Fibroblast of lung (primary cell): ENCODE results near the gene MFSD2A.

ENCODE experiments used
- CTCF ChIP-seq, 2 donors: IDR thresholded peaks in 1 of 2; conservative IDR thresholded peaks in 1 of 2; 1 replicate in 1 of 2; 2 replicates in 1 of 2; pipeline ENCODE4 v1.5.1; 2011 to 2012; ENCODE audit warnings: low read length in 2 of 2, control low read depth in 1 of 2, inconsistent platforms in 1 of 2, low read depth in 1 of 2, mild to moderate bottlenecking in 1 of 2
- EZH2 ChIP-seq: IDR thresholded peaks from 2 replicates; pipeline ENCODE4 v1.5.1; 2012; ENCODE audit warnings: low read length, control low read depth, mild to moderate bottlenecking; ENCODE audit errors: missing control alignments

- TF ChIP-seq EZH2, result no peak
- TF ChIP-seq CTCF (conservative IDR thresholded peaks at IDR 0.05 in 1 of 2, IDR thresholded peaks at IDR 0.05 in 1 of 2; ENCODE audit: low read depth in 1 of 2, low read length in 2 of 2), result no peak
Measured at GRCh38 chr1:39943471-39944290, 11.3 kb upstream of the MFSD2A start.
